K562 (cell line): ENCODE measurements around the gene KCNA10. TPM values are rescaled to one million over a fixed set of nuclear protein-coding genes. Genes with fewer than 3 reads are reported as not detected.

Experiments
- ATAC-seq: fragments of 200-7000 bp; cut with Tn5 transposase; 3 replicates; pipeline ENCODE4 v1.9.1; 2020; ENCODE audit warnings: moderate library complexity
- BruUV-seq: library from RNA; stranded (reverse); fragments of 400-500 nt; replicated peaks from 2 replicates; lab custom pipeline; 2021; lab: Mats Ljungman, UMichigan
- CTCF ChIA-PET: fragments of 300-600 bp; formaldehyde crosslinking; extraction: SDS; loops from one replicate; lab custom pipeline; 2021; ENCODE audit warnings: low intra/inter-chr PET ratio; lab: Yijun Ruan, JAX
- POLR2A ChIA-PET: fragments of 300-600, 350-650 bp; sonication (Branson Sonifier 250); formaldehyde crosslinking; extraction: SDS; loops from one replicate; lab custom pipeline; 2021; ENCODE audit warnings: antibody characterized with exemption, inconsistent platforms; lab: Yijun Ruan, JAX
- DNase-seq, 4 experiments: peaks; one replicate each; pipeline versions ENCODE4 v3.0.0 to v3.0.0-alpha.2; 2011 to 2018; ENCODE audit warnings: low spot score in 3 of 4, mixed read lengths in 3 of 4; ENCODE audit errors: extremely low read depth in 1 of 4
- FAIRE-seq: peaks from 2 replicates; lab custom pipeline; 2011; peaks lifted over from hg19 to GRCh38; lab: Jason Lieb, UNC
- H2AFZ ChIP-seq: 2 replicates; pipeline ENCODE4 v1.6.0; 2011; ENCODE audit warnings: low read depth, low read length, control low read depth, inconsistent platforms
- H3K27ac ChIP-seq: fragments of 200-600 bp; 3 replicates; pipeline ENCODE4 v1.8.0; 2011; ENCODE audit warnings: low read depth, mild to moderate bottlenecking, control low read depth, inconsistent platforms, low read length, moderate library complexity, mixed read lengths; ENCODE audit errors: extremely low read depth
- H3K27me3 ChIP-seq, 2 experiments: fragments of 300-600 bp in 1 of 2; 2 replicates in 1 of 2; 3 replicates in 1 of 2; pipeline versions ENCODE4 v1.6.0 to v1.8.0; 2011; ENCODE audit warnings: inconsistent platforms in 2 of 2, low read length in 2 of 2, mild to moderate bottlenecking in 1 of 2, mixed read lengths in 1 of 2, moderate library complexity in 1 of 2; ENCODE audit not compliant: control insufficient read depth in 2 of 2, insufficient read depth in 2 of 2
- H3K36me3 ChIP-seq: fragments of 300-600 bp; 3 replicates; pipeline ENCODE4 v1.8.0; 2011; ENCODE audit warnings: mild to moderate bottlenecking, low read length, inconsistent platforms; ENCODE audit not compliant: control insufficient read depth, insufficient read depth
- H3K4me1 ChIP-seq, 2 experiments: fragments of 200-600 bp in 1 of 2; replicated peaks in 1 of 2; 2 replicates in 1 of 2; 3 replicates in 1 of 2; pipeline versions ENCODE4 v1.5.1 to v1.8.0; 2011; ENCODE audit warnings: inconsistent platforms in 2 of 2, low read length in 2 of 2, mild to moderate bottlenecking in 1 of 2, mixed read lengths in 1 of 2, moderate library complexity in 1 of 2; ENCODE audit not compliant: control insufficient read depth in 2 of 2, insufficient read depth in 2 of 2
- H3K4me2 ChIP-seq: 2 replicates; pipeline ENCODE4 v1.6.1; 2011; ENCODE audit warnings: low read length, control low read depth, inconsistent platforms, mixed read lengths; ENCODE audit not compliant: insufficient read depth
- H3K4me3 ChIP-seq: fragments of 200-600 bp; sonication (generic), shearing (Covaris generic); 2 replicates; pipeline ENCODE4 v1.5.1; 2016; ENCODE audit warnings: control low read depth, inconsistent platforms
- H3K79me2 ChIP-seq: fragments of 200-600 bp; 3 replicates; pipeline ENCODE4 v1.8.0; 2011; ENCODE audit warnings: low read length, inconsistent platforms; ENCODE audit not compliant: control insufficient read depth, insufficient read depth
- H3K9ac ChIP-seq, 2 experiments: 2 replicates each; pipeline versions ENCODE4 v1.6.0 to v1.6.1; 2011; ENCODE audit warnings: low read depth in 2 of 2, low read length in 2 of 2, control low read depth in 1 of 2, inconsistent platforms in 1 of 2, mild to moderate bottlenecking in 1 of 2, mixed read lengths in 1 of 2; ENCODE audit not compliant: insufficient read depth in 1 of 2
- H3K9me1 ChIP-seq: one replicate; pipeline ENCODE4 v1.6.0; 2011; ENCODE audit warnings: inconsistent platforms, mild to moderate bottlenecking, low read length, moderate library complexity; ENCODE audit not compliant: control insufficient read depth, insufficient read depth
- H3K9me3 ChIP-seq: replicated peaks from 2 replicates; pipeline ENCODE4 v1.5.1; 2011; ENCODE audit warnings: low read depth, low read length, inconsistent platforms; ENCODE audit not compliant: control insufficient read depth, insufficient read depth
- H4K20me1 ChIP-seq: replicated peaks from 2 replicates; pipeline ENCODE4 v1.6.1; 2011; ENCODE audit warnings: low read length, inconsistent platforms, mixed read lengths; ENCODE audit not compliant: control insufficient read depth, insufficient read depth
- FOS ChIP-seq: IDR thresholded peaks from 3 replicates; pipeline ENCODE4 v1.6.1; 2011; ENCODE audit not compliant: insufficient read length; ENCODE audit errors: extremely low read depth
- HSF4 ChIP-seq: fragments of 250-450 bp; sonication (Bioruptor Pico); IDR thresholded peaks from 2 replicates; pipeline ENCODE4 v2.1.2; 2022; ENCODE audit warnings: mild to moderate bottlenecking, moderate library complexity, borderline replicate concordance
- KDM1A ChIP-seq, 2 experiments: fragments of 450-650 bp; IDR thresholded peaks; 2 replicates each; pipeline ENCODE4 v1.6.1; 2016; ENCODE audit warnings: mild to moderate bottlenecking in 2 of 2
- MTF1 ChIP-seq: fragments of 250-450 bp; sonication (Bioruptor Pico); IDR thresholded peaks from 2 replicates; pipeline ENCODE4 v1.9.0; 2021; ENCODE audit warnings: moderate library complexity, mild to moderate bottlenecking, inconsistent platforms, borderline replicate concordance
- NFIC ChIP-seq: fragments of 450-650 bp; IDR thresholded peaks from 2 replicates; pipeline ENCODE4 v1.6.1; 2017; ENCODE audit warnings: mild to moderate bottlenecking, inconsistent platforms
- NR3C1 ChIP-seq: sonication (generic); formaldehyde crosslinking; IDR thresholded peaks from 2 replicates; pipeline ENCODE4 v1.8.1; 2022; ENCODE audit warnings: missing genetic modification reagents
- PRMT5 ChIP-seq: sonication (generic); formaldehyde crosslinking; IDR thresholded peaks from 2 replicates; pipeline ENCODE4 v1.5.0; 2020; ENCODE audit warnings: missing genetic modification reagents
- SMAD4 ChIP-seq: fragments of 250-450 bp; sonication (Bioruptor Pico); conservative IDR thresholded peaks from 2 replicates; pipeline ENCODE4 v1.8.0; 2021; ENCODE audit warnings: inconsistent platforms, mild to moderate bottlenecking, moderate library complexity
- YY1 ChIP-seq, 3 experiments: IDR thresholded peaks; 2 replicates each; pipeline ENCODE4 v1.6.1; 2011; ENCODE audit warnings: low read length in 2 of 3, mild to moderate bottlenecking in 2 of 3, moderate library complexity in 2 of 3, borderline replicate concordance in 1 of 3, control low read depth in 1 of 3, low read depth in 1 of 3; ENCODE audit not compliant: insufficient read depth in 3 of 3, insufficient replicate concordance in 2 of 3, control insufficient read depth in 1 of 3, insufficient read length in 1 of 3; ENCODE audit errors: extremely low read depth in 1 of 3
- ZNF324 ChIP-seq: fragments of 250-450 bp; sonication (Bioruptor Pico); IDR thresholded peaks from 2 replicates; pipeline ENCODE4 v1.4.0; 2020; ENCODE audit warnings: mild to moderate bottlenecking
- ZNF780A ChIP-seq: fragments of 250-450 bp; sonication (Bioruptor Pico); IDR thresholded peaks from 2 replicates; pipeline ENCODE4 v1.5.0; 2021; ENCODE audit warnings: mild to moderate bottlenecking
- WGBS: fragments of 100-300 bp; shearing (Covaris generic); methylation state at CpG from one replicate; pipeline ENCODE4 v1.1.6; 2016; ENCODE audit warnings: low coverage, mixed read lengths; ENCODE audit not compliant: insufficient coverage; ENCODE audit errors: missing lambda C conversion rate; 5-methylcytosine and 5-hydroxymethylcytosine counted together
- in situ Hi-C: fragments of 300-500 bp; cut with MboI; formaldehyde crosslinking; loops from 4 replicates; pipeline ENCODE4 v1.15.0; 2018; ENCODE audit warnings: inconsistent platforms, mixed read lengths
- intact Hi-C: fragments of 100-400 bp; cut with micrococcal nuclease; formaldehyde crosslinking; loops from 2 replicates; pipeline ENCODE4 v1.14.2; 2022
- polyA plus RNA-seq, 8 experiments: library from polyadenylated mRNA; depleted of rRNA in 4 of 8; stranded (reverse) in 5 of 8; unstranded in 3 of 8; fragments of >200 nt; fragmentation: Nextera tagmentation in 2 of 8; fragmentation: Illumina TruSeq in 1 of 8; extraction: Ambion mirVana in 2 of 8; extraction: Trizol in 1 of 8; gene quantifications; 2 replicates each; pipeline versions ENCODE4 v1.2.1 to v1.2.3, GENCODE V29; 2011 to 2014; ENCODE audit warnings: inconsistent platforms in 1 of 8, missing spikeins in 1 of 8
- total RNA-seq, 7 experiments: library from RNA; depleted of rRNA in 6 of 7; stranded (reverse); fragments of >200 nt in 6 of 7; fragmentation: Illumina TruSeq in 2 of 7; extraction: Trizol in 2 of 7; gene quantifications; 2 replicates each; pipeline versions ENCODE4 v1.2.1 to v1.2.3, GENCODE V29; 2011 to 2021; ENCODE audit warnings: low replicate concordance in 1 of 7
- TF ChIP-seq, protein P1 (sequence below), 3 experiments: fragments of 200-800 bp in 1 of 3; sonication (Bioruptor generic) in 1 of 3; sonication (generic) in 1 of 3; formaldehyde crosslinking in 1 of 3; IDR thresholded peaks; 2 replicates each; pipeline versions ENCODE4 v1.6.1 to v1.8.0; 2016 to 2022; ENCODE audit warnings: mild to moderate bottlenecking in 2 of 3, missing compliant biosample characterization in 2 of 3, missing genetic modification characterization in 2 of 3, missing genetic modification reagents in 1 of 3
- TF ChIP-seq, protein P2 (sequence below): fragments of 450-650 bp; formaldehyde crosslinking; IDR thresholded peaks from 2 replicates; pipeline ENCODE4 v1.4.0; 2022; ENCODE audit warnings: mild to moderate bottlenecking, moderate library complexity
- TF ChIP-seq, protein P3 (sequence below): IDR thresholded peaks from 3 replicates; pipeline ENCODE4 v1.6.1; 2011; ENCODE audit warnings: borderline replicate concordance, mild to moderate bottlenecking; ENCODE audit not compliant: insufficient read length, insufficient read depth
- TF ChIP-seq, protein P4 (sequence below): sonication (generic); formaldehyde crosslinking; IDR thresholded peaks from 2 replicates; pipeline ENCODE4 v1.8.0; 2022; ENCODE audit warnings: mild to moderate bottlenecking, low read depth, missing genetic modification reagents

KCNA10 gene
- total and polyA plus RNA-seq, 9 of the 15 experiments (the other 6 are each of a cell fraction or from before 2014, with no cell fraction given) = not detected

DNA sequence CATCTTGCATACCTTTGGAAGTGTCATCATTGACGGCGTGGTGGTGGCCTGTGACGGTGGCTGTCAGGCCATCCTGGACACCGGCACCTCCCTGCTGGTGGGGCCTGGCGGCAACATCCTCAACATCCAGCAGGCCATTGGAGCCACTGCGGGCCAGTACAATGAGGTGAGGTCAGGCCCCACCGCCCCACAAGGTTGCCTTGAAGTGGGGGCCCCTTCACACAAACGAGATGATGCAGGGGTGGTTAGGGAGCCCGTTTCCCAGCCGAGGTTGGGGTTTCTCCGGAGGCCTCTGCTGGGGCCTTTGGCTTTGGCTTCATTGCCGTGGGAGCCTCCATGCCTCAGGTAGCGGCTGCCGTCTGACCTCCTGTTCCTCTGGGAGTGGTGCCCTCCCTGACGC is 29.6 kb downstream of the KCNA10 start:
- ChIA-PET CTCF (no interaction called here), POLR2A (no interaction called here)
- no peak overlapping the region for H3K27ac ChIP-seq
- intact Hi-C loops = no loop called here
- no peaks in the 10 kb centered on the region for H3K79me2 ChIP-seq
- no peak overlapping the region for H3K4me2 ChIP-seq
- WGBS = 34% methylated on average over 14 of the region's 15 CpGs
- H2AFZ ChIP-seq = no peak overlapping the region
- TF ChIP-seq SMAD4 = no peak
- no peak for TF ChIP-seq ZNF324
- TF ChIP-seq PRMT5 (CRISPR knock-in tag) = no peak
- no peak for TF ChIP-seq YY1 (IDR thresholded peaks at IDR 0.05; ENCODE audit: borderline replicate concordance in 1 of 3, control insufficient read depth in 1 of 3, extremely low read depth in 1 of 3, insufficient read depth in 3 of 3, insufficient read length in 1 of 3, insufficient replicate concordance in 2 of 3, low read depth in 1 of 3, low read length in 2 of 3)
- TF ChIP-seq ZNF780A = no peak
- TF ChIP-seq KDM1A (IDR thresholded peaks at IDR 0.05) = no peak
- TF ChIP-seq, protein P1, sequence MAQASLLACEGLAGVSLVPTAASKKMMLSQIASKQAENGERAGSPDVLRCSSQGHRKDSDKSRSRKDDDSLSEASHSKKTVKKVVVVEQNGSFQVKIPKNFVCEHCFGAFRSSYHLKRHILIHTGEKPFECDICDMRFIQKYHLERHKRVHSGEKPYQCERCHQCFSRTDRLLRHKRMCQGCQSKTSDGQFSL (CRISPR knock-in tag; IDR thresholded peaks at IDR 0.05) = no peak
- TF ChIP-seq, protein P1 (tag; IDR thresholded peaks at IDR 0.05) = no peak
- TF ChIP-seq MTF1 (CRISPR knock-in tag) = no peak
- TF ChIP-seq, protein P2, sequence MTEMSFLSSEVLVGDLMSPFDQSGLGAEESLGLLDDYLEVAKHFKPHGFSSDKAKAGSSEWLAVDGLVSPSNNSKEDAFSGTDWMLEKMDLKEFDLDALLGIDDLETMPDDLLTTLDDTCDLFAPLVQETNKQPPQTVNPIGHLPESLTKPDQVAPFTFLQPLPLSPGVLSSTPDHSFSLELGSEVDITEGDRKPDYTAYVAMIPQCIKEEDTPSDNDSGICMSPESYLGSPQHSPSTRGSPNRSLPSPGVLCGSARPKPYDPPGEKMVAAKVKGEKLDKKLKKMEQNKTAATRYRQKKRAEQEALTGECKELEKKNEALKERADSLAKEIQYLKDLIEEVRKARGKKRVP = no peak
- TF ChIP-seq NR3C1 = no peak
- TF ChIP-seq, protein P3, sequence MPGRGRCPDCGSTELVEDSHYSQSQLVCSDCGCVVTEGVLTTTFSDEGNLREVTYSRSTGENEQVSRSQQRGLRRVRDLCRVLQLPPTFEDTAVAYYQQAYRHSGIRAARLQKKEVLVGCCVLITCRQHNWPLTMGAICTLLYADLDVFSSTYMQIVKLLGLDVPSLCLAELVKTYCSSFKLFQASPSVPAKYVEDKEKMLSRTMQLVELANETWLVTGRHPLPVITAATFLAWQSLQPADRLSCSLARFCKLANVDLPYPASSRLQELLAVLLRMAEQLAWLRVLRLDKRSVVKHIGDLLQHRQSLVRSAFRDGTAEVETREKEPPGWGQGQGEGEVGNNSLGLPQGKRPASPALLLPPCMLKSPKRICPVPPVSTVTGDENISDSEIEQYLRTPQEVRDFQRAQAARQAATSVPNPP = no peak
- no peak for TF ChIP-seq HSF4 (CRISPR knock-in tag)
- TF ChIP-seq FOS = no peak
- TF ChIP-seq, protein P4, sequence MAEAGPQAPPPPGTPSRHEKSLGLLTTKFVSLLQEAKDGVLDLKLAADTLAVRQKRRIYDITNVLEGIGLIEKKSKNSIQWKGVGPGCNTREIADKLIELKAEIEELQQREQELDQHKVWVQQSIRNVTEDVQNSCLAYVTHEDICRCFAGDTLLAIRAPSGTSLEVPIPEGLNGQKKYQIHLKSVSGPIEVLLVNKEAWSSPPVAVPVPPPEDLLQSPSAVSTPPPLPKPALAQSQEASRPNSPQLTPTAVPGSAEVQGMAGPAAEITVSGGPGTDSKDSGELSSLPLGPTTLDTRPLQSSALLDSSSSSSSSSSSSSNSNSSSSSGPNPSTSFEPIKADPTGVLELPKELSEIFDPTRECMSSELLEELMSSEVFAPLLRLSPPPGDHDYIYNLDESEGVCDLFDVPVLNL (CRISPR knock-in tag) = no peak
- no peak for TF ChIP-seq NFIC
- no peak for FAIRE-seq
- H3K9me1 ChIP-seq = no peaks in the 10 kb centered on the region
- no peak overlapping the region for H3K9ac ChIP-seq
- ATAC-seq = no peak; the same call in 2 of the 3 replicates
- in situ Hi-C loops = no loop called here
- H3K9me3 ChIP-seq = no peaks in the 10 kb centered on the region
- no peak overlapping the region for H3K4me3 ChIP-seq
- H4K20me1 ChIP-seq = 0 out of 2 replicates have a peak, but pooled peaks cover 22% of the 10 kb centered on the region
- H3K36me3 ChIP-seq = no peaks in the 10 kb centered on the region
- H3K4me1 ChIP-seq = peaks cover 0 to 12% of the 10 kb centered on the region in 2 experiments; a peak in 2 of 5 replicates
- BruUV-seq = no TSS peak
- no peak for DNase-seq
- peaks cover 23 to 65% of the 10 kb centered on the region in 2 experiments for H3K27me3 ChIP-seq
